Measurements from ENCODE around the gene SLC25A42. TPM values are rescaled to one million over a fixed set of nuclear protein-coding genes. Genes with fewer than 3 reads are reported as not detected.

The SLC25A42 gene
- total RNA-seq, 1 donor from 2014 or later: 10.6 TPM

- Mint-ChIP-seq H3K9me3 (ENCODE audit: unreplicated experiment) (no peaks in the 10 kb centered on the region), H3K27ac (ENCODE audit: unreplicated experiment) (no peak overlapping the region), H3K36me3 (ENCODE audit: unreplicated experiment) (no peaks in the 10 kb centered on the region), H3K4me1 (ENCODE audit: unreplicated experiment) (peaks cover 19% of the 10 kb centered on the region), H3K4me3 (ENCODE audit: unreplicated experiment) (no peak overlapping the region), H3K27me3 (ENCODE audit: unreplicated experiment) (peaks cover 3% of the 10 kb centered on the region)
- no peak for TF ChIP-seq CTCF (IDR thresholded peaks at IDR 0.05)
- DNase-seq (ENCODE audit: extremely low spot score, unreplicated experiment): no peak
Measured at GRCh38 chr19:19140476-19140875, 76.7 kb downstream of the SLC25A42 start.

- TF ChIP-seq CTCF (IDR thresholded peaks at IDR 0.05): no peak
- H3K36me3 Mint-ChIP-seq (ENCODE audit: unreplicated experiment): no peaks in the 10 kb centered on the region
- H3K9me3 Mint-ChIP-seq (ENCODE audit: unreplicated experiment): no peaks in the 10 kb centered on the region
- H3K4me3 Mint-ChIP-seq (ENCODE audit: unreplicated experiment): no peak overlapping the region
- H3K4me1 Mint-ChIP-seq (ENCODE audit: unreplicated experiment): peaks cover 13% of the 10 kb centered on the region
- H3K27ac Mint-ChIP-seq (ENCODE audit: unreplicated experiment): no peak overlapping the region
- DNase-seq (ENCODE audit: extremely low spot score, unreplicated experiment): no peak
- H3K27me3 Mint-ChIP-seq (ENCODE audit: unreplicated experiment): peaks cover 3% of the 10 kb centered on the region
Measured at GRCh38 chr19:19142347-19142746, 78.6 kb downstream of the SLC25A42 start.

GRCh38 chr19:19145281-19145680 lies 81.5 kb downstream of the SLC25A42 start:
- no peak for DNase-seq (ENCODE audit: extremely low spot score, unreplicated experiment)
- Mint-ChIP-seq H3K27me3 (ENCODE audit: unreplicated experiment) (peaks cover 3% of the 10 kb centered on the region), H3K36me3 (ENCODE audit: unreplicated experiment) (no peaks in the 10 kb centered on the region), H3K4me1 (ENCODE audit: unreplicated experiment) (no peaks in the 10 kb centered on the region), H3K9me3 (ENCODE audit: unreplicated experiment) (no peaks in the 10 kb centered on the region), H3K27ac (ENCODE audit: unreplicated experiment) (peak overlapping the region; percentile 18), H3K4me3 (ENCODE audit: unreplicated experiment) (no peak overlapping the region)
- no peak for TF ChIP-seq CTCF (IDR thresholded peaks at IDR 0.05)

- peak; percentile 86 for TF ChIP-seq CTCF (IDR thresholded peaks at IDR 0.05)
- DNase-seq (ENCODE audit: extremely low spot score, unreplicated experiment): peak; percentile 93
- no peaks in the 10 kb centered on the region for H3K36me3 Mint-ChIP-seq (ENCODE audit: unreplicated experiment)
- H3K4me3 Mint-ChIP-seq (ENCODE audit: unreplicated experiment): no peak overlapping the region
- H3K4me1 Mint-ChIP-seq (ENCODE audit: unreplicated experiment): no peaks in the 10 kb centered on the region
- H3K9me3 Mint-ChIP-seq (ENCODE audit: unreplicated experiment): no peaks in the 10 kb centered on the region
- peaks cover 3% of the 10 kb centered on the region for H3K27me3 Mint-ChIP-seq (ENCODE audit: unreplicated experiment)
- H3K27ac Mint-ChIP-seq (ENCODE audit: unreplicated experiment): no peak overlapping the region
Measured at GRCh38 chr19:19145684-19146608, 82.2 kb downstream of the SLC25A42 start.

- TF ChIP-seq CTCF (IDR thresholded peaks at IDR 0.05): no peak
- Mint-ChIP-seq H3K27me3 (ENCODE audit: unreplicated experiment) (peaks cover 3% of the 10 kb centered on the region), H3K36me3 (ENCODE audit: unreplicated experiment) (no peaks in the 10 kb centered on the region), H3K27ac (ENCODE audit: unreplicated experiment) (no peak overlapping the region), H3K9me3 (ENCODE audit: unreplicated experiment) (no peaks in the 10 kb centered on the region), H3K4me1 (ENCODE audit: unreplicated experiment) (no peaks in the 10 kb centered on the region), H3K4me3 (ENCODE audit: unreplicated experiment) (no peak overlapping the region)
- no peak for DNase-seq (ENCODE audit: extremely low spot score, unreplicated experiment)
Measured at GRCh38 chr19:19146865-19147264, 83.1 kb downstream of the SLC25A42 start.
